IMR-90 (cell line): ENCODE measurements around the gene OR6F1. TPM values are rescaled to one million over a fixed set of nuclear protein-coding genes. Genes with fewer than 3 reads are reported as not detected.
"Not testable (repeated sequence)": the region's sequence is repeated elsewhere in the genome, so short reads cannot be mapped to it uniquely, and the experiment has no call there.

Experiments used
- ATAC-seq: fragments of 200-7000 bp; cut with Tn5 transposase; 2 replicates; pipeline ENCODE4 v1.9.1; 2020; ENCODE audit warnings: low read depth, mild to moderate bottlenecking, moderate library complexity
- BruUV-seq: library from RNA; stranded (reverse); fragments of 400-500 nt; replicated peaks from 2 replicates; lab custom pipeline; 2021; lab: Mats Ljungman, UMichigan
- CTCF ChIA-PET: fragments of 300-600 bp; formaldehyde crosslinking; extraction: SDS; loops from one replicate; lab custom pipeline; 2021; ENCODE audit warnings: antibody characterized with exemption; lab: Yijun Ruan, JAX
- POLR2A ChIA-PET: fragments of 300-600 bp; sonication (Branson Sonifier 250); formaldehyde crosslinking; loops from one replicate; lab custom pipeline; 2022; ENCODE audit warnings: antibody characterized with exemption; ENCODE audit not compliant: unreplicated experiment; lab: Charles Lee
- DNase-seq: peaks from one replicate; pipeline ENCODE4 v3.0.0; 2013
- H2AFZ ChIP-seq: replicated peaks from 2 replicates; pipeline ENCODE3; 2013; ENCODE audit warnings: low read length, mild to moderate bottlenecking; ENCODE audit not compliant: poor library complexity
- H2AK5ac ChIP-seq: 2 replicates; pipeline ENCODE4 v1.6.1; 2013; ENCODE audit warnings: low read depth, low read length, inconsistent platforms
- H2AK9ac ChIP-seq: replicated peaks from 2 replicates; pipeline ENCODE3; 2013; ENCODE audit warnings: mild to moderate bottlenecking, low read depth, low read length, moderate library complexity; ENCODE audit not compliant: poor library complexity
- H2BK120ac ChIP-seq: 2 replicates; pipeline ENCODE4 v1.6.1; 2013; ENCODE audit warnings: low read depth, low read length, inconsistent platforms
- H2BK15ac ChIP-seq: 3 replicates; pipeline ENCODE4 v1.6.1; 2013; ENCODE audit warnings: low read depth, low read length, inconsistent platforms
- H2BK20ac ChIP-seq: 2 replicates; pipeline ENCODE4 v1.6.1; 2013; ENCODE audit warnings: low read depth, mild to moderate bottlenecking, inconsistent platforms, low read length, moderate library complexity
- H2BK5ac ChIP-seq: 2 replicates; pipeline ENCODE4 v1.6.1; 2013; ENCODE audit warnings: mild to moderate bottlenecking, low read depth, low read length, inconsistent platforms; ENCODE audit not compliant: poor library complexity, severe bottlenecking
- H3K14ac ChIP-seq: replicated peaks from 2 replicates; pipeline ENCODE4 v1.6.1; 2013; ENCODE audit warnings: low read depth, low read length, inconsistent platforms
- H3K18ac ChIP-seq: 2 replicates; pipeline ENCODE4 v1.6.1; 2013; ENCODE audit warnings: low read depth, low read length, control low read depth
- H3K23ac ChIP-seq: 2 replicates; pipeline ENCODE4 v1.6.1; 2013; ENCODE audit warnings: low read depth, low read length, inconsistent platforms
- H3K27ac ChIP-seq: 2 replicates; pipeline ENCODE4 v1.5.1; 2013; ENCODE audit warnings: mild to moderate bottlenecking, control low read depth, low read length; ENCODE audit not compliant: insufficient read depth
- H3K27me3 ChIP-seq: 2 replicates; pipeline ENCODE4 v1.6.1; 2013; ENCODE audit warnings: low read length; ENCODE audit not compliant: control insufficient read depth, insufficient read depth
- H3K36me3 ChIP-seq: 2 replicates; pipeline ENCODE4 v1.6.1; 2013; ENCODE audit warnings: low read length, mixed read lengths; ENCODE audit not compliant: control insufficient read depth, insufficient read depth
- H3K4ac ChIP-seq: 2 replicates; pipeline ENCODE4 v1.6.1; 2013; ENCODE audit warnings: low read depth, low read length, inconsistent platforms
- H3K4me1 ChIP-seq: 2 replicates; pipeline ENCODE4 v1.6.1; 2013; ENCODE audit warnings: low read length, mixed read lengths; ENCODE audit not compliant: control insufficient read depth, insufficient read depth
- H3K4me2 ChIP-seq: 2 replicates; pipeline ENCODE4 v1.6.1; 2013; ENCODE audit warnings: low read depth, mild to moderate bottlenecking, control low read depth, low read length, moderate library complexity
- H3K4me3 ChIP-seq: 2 replicates; pipeline ENCODE4 v1.5.1; 2013; ENCODE audit warnings: low read depth, mild to moderate bottlenecking, control low read depth, low read length, moderate library complexity; ENCODE audit not compliant: insufficient read depth
- H3K56ac ChIP-seq: 2 replicates; pipeline ENCODE4 v1.6.1; 2013; ENCODE audit warnings: low read length, inconsistent platforms; ENCODE audit not compliant: insufficient read depth; ENCODE audit errors: extremely low read depth
- H3K79me1 ChIP-seq, 2 experiments: 2 replicates each; pipeline ENCODE4 v1.6.1; 2013; ENCODE audit warnings: low read length in 2 of 2, inconsistent platforms in 1 of 2, low read depth in 1 of 2
- H3K9ac ChIP-seq: 2 replicates; pipeline ENCODE4 v1.6.1; 2013; ENCODE audit warnings: low read depth, low read length, control low read depth
- H3K9me1 ChIP-seq: 2 replicates; pipeline ENCODE4 v1.6.1; 2013; ENCODE audit warnings: low read length, inconsistent platforms; ENCODE audit not compliant: insufficient read depth
- H3K9me3 ChIP-seq: 2 replicates; pipeline ENCODE4 v1.6.1; 2013; ENCODE audit warnings: low read length; ENCODE audit not compliant: control insufficient read depth, insufficient read depth
- H4K20me1 ChIP-seq: 2 replicates; pipeline ENCODE4 v1.6.1; 2013; ENCODE audit warnings: low read length, inconsistent platforms; ENCODE audit not compliant: insufficient read depth
- H4K5ac ChIP-seq: 2 replicates; pipeline ENCODE4 v1.6.1; 2013; ENCODE audit warnings: mild to moderate bottlenecking, low read depth, low read length, control low read depth
- H4K8ac ChIP-seq, 2 experiments: 2 replicates each; pipeline ENCODE4 v1.6.1; 2013; ENCODE audit warnings: low read depth in 2 of 2, low read length in 2 of 2, control low read depth in 1 of 2, inconsistent platforms in 1 of 2
- H4K91ac ChIP-seq: 2 replicates; pipeline ENCODE4 v1.6.1; 2013; ENCODE audit warnings: low read depth, low read length, inconsistent platforms; ENCODE audit not compliant: insufficient read depth
- CTCF ChIP-seq: conservative IDR thresholded peaks from 2 replicates; pipeline ENCODE4 v1.5.1; 2012; ENCODE audit warnings: mild to moderate bottlenecking, low read depth, low read length, improper control_type of control experiment
- RCOR1 ChIP-seq: IDR thresholded peaks from 2 replicates; pipeline ENCODE4 v1.6.1; 2012; ENCODE audit warnings: mild to moderate bottlenecking, low read length, improper control_type of control experiment; ENCODE audit not compliant: insufficient replicate concordance
- RFX5 ChIP-seq: IDR thresholded peaks from 2 replicates; pipeline ENCODE4 v1.8.0; 2012; ENCODE audit warnings: low read depth, mild to moderate bottlenecking, low read length, moderate library complexity
- WGBS, 2 experiments: methylation state at CpG; one replicate each; pipeline versions ENCODE4 v1.1.5 to v1.1.7; 2013; ENCODE audit warnings: missing lambda C conversion rate in 2 of 2; ENCODE audit not compliant: insufficient read length in 1 of 2; ENCODE audit errors: extremely low coverage in 2 of 2; 5-methylcytosine and 5-hydroxymethylcytosine counted together
- dilution Hi-C: fragments of 300-500 bp; cut with HindIII; formaldehyde crosslinking; loops from one replicate; pipeline ENCODE4 v1.14.3; 2018; ENCODE audit warnings: low sequenced_read_pairs; ENCODE audit not compliant: unreplicated experiment
- in situ Hi-C: fragments of 300-500 bp; cut with MboI; formaldehyde crosslinking; loops from 3 replicates; pipeline ENCODE4 v1.14.3; 2019; ENCODE audit warnings: low sequenced_read_pairs, inconsistent platforms, mixed read lengths
- intact Hi-C: fragments of 100-400 bp; cut with micrococcal nuclease; formaldehyde crosslinking; loops from 2 replicates; pipeline ENCODE4 v1.10.0; 2022
- polyA plus RNA-seq, 3 experiments: library from polyadenylated mRNA; depleted of rRNA; stranded (reverse); fragments of >200 nt; gene quantifications; 2 replicates each; pipeline ENCODE4 v1.2.3, GENCODE V29; 2012; ENCODE audit warnings: low replicate concordance in 1 of 3
- total RNA-seq: library from RNA; depleted of rRNA; stranded (reverse); fragments of >200 nt; gene quantifications from 2 replicates; pipeline ENCODE4 v1.2.3, GENCODE V29; 2012

The OR6F1 gene
- total and polyA plus RNA-seq, 2 of the 4 experiments (the other 2 are of a cell fraction), result not detected

- H3K18ac ChIP-seq, result no peak within 1 kb of the TSS
- CTCF ChIA-PET, result no interaction called here
- no peak within 1 kb of the TSS for H4K91ac ChIP-seq
- H3K9ac ChIP-seq, result no peak within 1 kb of the TSS
- no peak within 1 kb of the TSS for H3K27ac ChIP-seq
- in situ Hi-C loops, result no loop called here
- no peaks in the 10 kb centered on the region for H3K79me1 ChIP-seq
- peaks cover 10% of the 10 kb centered on the region for H3K9me3 ChIP-seq
- no peak within 1 kb of the TSS for H3K14ac ChIP-seq
- H4K8ac ChIP-seq, result no peak within 1 kb of the TSS
- H2AK9ac ChIP-seq, result no peak within 1 kb of the TSS
- H3K4me3 ChIP-seq, result no peak within 1 kb of the TSS
- intact Hi-C loops, result no loop called here
- no peak within 1 kb of the TSS for H2BK20ac ChIP-seq
- H3K27me3 ChIP-seq, result no peaks in the 10 kb centered on the region
- no peaks in the 10 kb centered on the region for H3K4me1 ChIP-seq
- H3K4ac ChIP-seq, result no peak within 1 kb of the TSS
- ATAC-seq (no peak), DNase-seq (no peak)
- H2BK120ac ChIP-seq, result no peak within 1 kb of the TSS
- H3K36me3 ChIP-seq, result no peaks in the 10 kb centered on the region
- no peak within 1 kb of the TSS for H3K56ac ChIP-seq
- H2AK5ac ChIP-seq, result no peak within 1 kb of the TSS
- H2AFZ ChIP-seq, result no peak within 1 kb of the TSS
- H3K4me2 ChIP-seq, result no peak within 1 kb of the TSS
- BruUV-seq, result no TSS peak
- POLR2A ChIA-PET, result no interaction called here
- TF ChIP-seq RCOR1 (no peak), RFX5 (no peak), CTCF (no peak)
- no CpG with 5 or more reads among the region's 3 CpGs for WGBS, 2 experiments
- H2BK5ac ChIP-seq, result no peak within 1 kb of the TSS
- no peaks in the 10 kb centered on the region for H4K20me1 ChIP-seq
- no peak within 1 kb of the TSS for H4K5ac ChIP-seq
- dilution Hi-C loops, result no loop called here
- no peak within 1 kb of the TSS for H2BK15ac ChIP-seq
- H3K9me1 ChIP-seq, result no peaks in the 10 kb centered on the region
- H3K23ac ChIP-seq, result no peak within 1 kb of the TSS
These were observed 44.0 kb upstream of the OR6F1 start, which contains the start of gene OR1C1 for GRCh38 chr1:247760456-247760855. Gene OR1C1, minus strand, starts transcription at chr1:247760556. Its CDS starts 2,150 bp downstream, at chr1:247758406.

GRCh38 chr1:247754311-247754710 is 37.9 kb upstream of the OR6F1 start:
- H3K4me3 ChIP-seq, in situ Hi-C loops, H3K27me3 ChIP-seq, H3K9ac ChIP-seq, H2BK20ac ChIP-seq, BruUV-seq, H4K5ac ChIP-seq, H2BK5ac ChIP-seq, H3K4me2 ChIP-seq, H3K4ac ChIP-seq, H2BK120ac ChIP-seq, H2AK5ac ChIP-seq, H3K36me3 ChIP-seq, H3K9me1 ChIP-seq, H2AK9ac ChIP-seq, H3K4me1 ChIP-seq, H2BK15ac ChIP-seq, ATAC-seq, H4K8ac ChIP-seq, H3K14ac ChIP-seq, POLR2A ChIA-PET, H3K56ac ChIP-seq, H2AFZ ChIP-seq, H4K91ac ChIP-seq, H3K23ac ChIP-seq, H3K79me1 ChIP-seq, dilution Hi-C loops, H3K18ac ChIP-seq, H4K20me1 ChIP-seq, H3K27ac ChIP-seq: not testable (repeated sequence)
- WGBS, 2 experiments, result no CpG with 5 or more reads among the region's 1 CpG
- CTCF ChIA-PET, result interaction anchor here (0.7 kb wide), 1 partner anchor 77 kb away, joined by 3 read pairs; no protein-coding TSS in a partner anchor
- H3K9me3 ChIP-seq, result peaks cover 17% of the 10 kb centered on the region
- intact Hi-C loops, result loop anchor here (1.0 kb wide), 1 partner anchor 14 kb away; no protein-coding TSS in a partner anchor
- DNase-seq, result peak; percentile 3
